ENCODE data around the gene P2RY4. TPM values are rescaled to one million over a fixed set of nuclear protein-coding genes. Genes with fewer than 3 reads are reported as not detected.
A peak's percentile ranks its signal among the peaks of the same experiment; 100 is the strongest.

P2RY4 gene
- total RNA-seq, 1 experiment from 2014 or later = 0.18 TPM

- intact Hi-C loops (cut with micrococcal nuclease; ENCODE audit: unreplicated experiment) = no loop called here
- Mint-ChIP-seq H3K36me3 (ENCODE audit: insufficient read depth, unreplicated experiment) (peaks cover 6% of the 10 kb centered on the region), H3K4me1 (ENCODE audit: low read depth, unreplicated experiment) (peaks cover 7% of the 10 kb centered on the region), H3K27ac (ENCODE audit: unreplicated experiment) (no peak overlapping the region), H3K27me3 (ENCODE audit: insufficient read depth, unreplicated experiment) (no peaks in the 10 kb centered on the region), H3K4me3 (ENCODE audit: unreplicated experiment) (no peak overlapping the region), H3K9me3 (ENCODE audit: unreplicated experiment) (no peaks in the 10 kb centered on the region)
- CTCF ChIA-PET = interaction anchor here (0.6 kb wide), 1 partner anchor 910 kb away, joined by 6 read pairs; no protein-coding TSS in a partner anchor
- Histone ChIP-seq H3K27me3 (replicated peaks; ENCODE audit: control insufficient read depth, insufficient read depth, low read length) (no peaks in the 10 kb centered on the region), H3K9me3 (no peaks in the 10 kb centered on the region), H3K4me3 (ENCODE audit: low read depth, low read length) (no peak overlapping the region), H3K4me1 (no peaks in the 10 kb centered on the region), H3K36me3 (ENCODE audit: control insufficient read depth, insufficient read depth, low read length) (no peaks in the 10 kb centered on the region)
- BruUV-seq (replicated peaks) = no TSS peak
- TF ChIP-seq CTCF (IDR thresholded peaks at IDR 0.05; ENCODE audit: insufficient read depth in 1 of 2, low read depth in 1 of 2, low read length in 1 of 2, severe bottlenecking in 1 of 2, unreplicated experiment in 1 of 2) = no peak
- DNase-seq = no peak
- POLR2A ChIA-PET = no interaction called here
Observed at GRCh38 chrX:70292788-70293187, 32.8 kb upstream of the P2RY4 start.

GRCh38 chrX:70289793-70290770, 30.1 kb upstream of the P2RY4 start, which contains the start of the genes KIF4A and PDZD11:
TSS of gene KIF4A (plus strand) at chrX:70290104. CDS start at chrX:70290459, 355 bp downstream.
TSS of gene PDZD11 (minus strand) at chrX:70289927. CDS start at chrX:70289341, 586 bp downstream.
- ChIA-PET POLR2A (interaction anchor here (1.0 kb wide), 1 partner anchor 9 kb away, joined by 8 read pairs; no protein-coding TSS in a partner anchor), CTCF (interaction anchor here (1.6 kb wide), 1 partner anchor 157 kb away, joined by 7 read pairs; the partner anchor contains the start of gene IGBP1)
- H3K36me3 Mint-ChIP-seq (ENCODE audit: insufficient read depth, unreplicated experiment) = peaks cover 6% of the 10 kb centered on the region
- intact Hi-C loops (cut with micrococcal nuclease; ENCODE audit: unreplicated experiment) = no loop called here
- H3K27ac Mint-ChIP-seq (ENCODE audit: unreplicated experiment) = peak within 1 kb of the TSS; percentile 83
- no peak for TF ChIP-seq CTCF (IDR thresholded peaks at IDR 0.05; ENCODE audit: insufficient read depth in 1 of 2, low read depth in 1 of 2, low read length in 1 of 2, severe bottlenecking in 1 of 2, unreplicated experiment in 1 of 2)
- peak within 1 kb of the TSS; percentile 87 for H3K4me3 Mint-ChIP-seq (ENCODE audit: unreplicated experiment)
- Histone ChIP-seq H3K9me3 (no peaks in the 10 kb centered on the region), H3K36me3 (ENCODE audit: control insufficient read depth, insufficient read depth, low read length) (no peaks in the 10 kb centered on the region), H3K4me3 (ENCODE audit: low read depth, low read length) (peak within 1 kb of the TSS; percentile 84), H3K27me3 (replicated peaks; ENCODE audit: control insufficient read depth, insufficient read depth, low read length) (no peaks in the 10 kb centered on the region), H3K4me1 (no peaks in the 10 kb centered on the region)
- H3K4me1 Mint-ChIP-seq (ENCODE audit: low read depth, unreplicated experiment) = peaks cover 7% of the 10 kb centered on the region
- peak; percentile 84 to 87 for DNase-seq
- H3K27me3 Mint-ChIP-seq (ENCODE audit: insufficient read depth, unreplicated experiment) = no peaks in the 10 kb centered on the region
- BruUV-seq (replicated peaks) = TSS peak; percentile 62
- no peaks in the 10 kb centered on the region for H3K9me3 Mint-ChIP-seq (ENCODE audit: unreplicated experiment)

- BruUV-seq (replicated peaks) = TSS peak; percentile 69
- DNase-seq = no peak
- no peaks in the 10 kb centered on the region for H3K27me3 Mint-ChIP-seq (ENCODE audit: insufficient read depth, unreplicated experiment)
- H3K4me1 Mint-ChIP-seq (ENCODE audit: low read depth, unreplicated experiment) = peaks cover 14% of the 10 kb centered on the region
- Histone ChIP-seq H3K4me1 (no peaks in the 10 kb centered on the region), H3K9me3 (no peaks in the 10 kb centered on the region), H3K27me3 (replicated peaks; ENCODE audit: control insufficient read depth, insufficient read depth, low read length) (no peaks in the 10 kb centered on the region), H3K4me3 (ENCODE audit: low read depth, low read length) (peak overlapping the region; percentile 84), H3K36me3 (ENCODE audit: control insufficient read depth, insufficient read depth, low read length) (no peaks in the 10 kb centered on the region)
- ChIA-PET CTCF (interaction anchor here (1.6 kb wide), 1 partner anchor 156 kb away, joined by 7 read pairs; the partner anchor contains the start of gene IGBP1), POLR2A (interaction anchor here (1.0 kb wide), 1 partner anchor 10 kb away, joined by 8 read pairs; no protein-coding TSS in a partner anchor)
- TF ChIP-seq CTCF (IDR thresholded peaks at IDR 0.05; ENCODE audit: insufficient read depth in 1 of 2, low read depth in 1 of 2, low read length in 1 of 2, severe bottlenecking in 1 of 2, unreplicated experiment in 1 of 2) = no peak
- H3K9me3 Mint-ChIP-seq (ENCODE audit: unreplicated experiment) = no peaks in the 10 kb centered on the region
- peak overlapping the region; percentile 83 for H3K27ac Mint-ChIP-seq (ENCODE audit: unreplicated experiment)
- H3K4me3 Mint-ChIP-seq (ENCODE audit: unreplicated experiment) = peak overlapping the region; percentile 87
- intact Hi-C loops (cut with micrococcal nuclease; ENCODE audit: unreplicated experiment) = no loop called here
- peaks cover 6% of the 10 kb centered on the region for H3K36me3 Mint-ChIP-seq (ENCODE audit: insufficient read depth, unreplicated experiment)
Observed at GRCh38 chrX:70289168-70289792, 29.3 kb upstream of the P2RY4 start.

Data from Caco-2 (cell line).